ENCODE data around the gene TMED9.

GRCh38 chr5:177604116-177604521 lies 12.1 kb downstream of the TMED9 start:
- TF ChIP-seq ZNF274 (IDR thresholded peaks at IDR 0.05; ENCODE audit: low read depth, low read length) (no peak), YY1 (IDR thresholded peaks at IDR 0.05; ENCODE audit: insufficient read depth, insufficient read length) (no peak)
